NCI-H2196 treated with DMSO at 0.1 percent for 48 hours (cell line): ENCODE data around the gene ISYNA1.
A peak's percentile ranks its signal among the peaks of the same experiment; 100 is the strongest.
"Not testable (repeated sequence)": the region's sequence is repeated elsewhere in the genome, so short reads cannot be mapped to it uniquely, and the experiment has no call there.

Experiments
- DNase-seq: peaks from one replicate; lab custom pipeline; 2025; ENCODE audit not compliant: unreplicated experiment; lab: John Stamatoyannopoulos, UW

The ISYNA1 gene

GRCh38 chr19:18421371-18421959 lies 16.5 kb downstream of the ISYNA1 start:
- DNase-seq, result no peak

DNA sequence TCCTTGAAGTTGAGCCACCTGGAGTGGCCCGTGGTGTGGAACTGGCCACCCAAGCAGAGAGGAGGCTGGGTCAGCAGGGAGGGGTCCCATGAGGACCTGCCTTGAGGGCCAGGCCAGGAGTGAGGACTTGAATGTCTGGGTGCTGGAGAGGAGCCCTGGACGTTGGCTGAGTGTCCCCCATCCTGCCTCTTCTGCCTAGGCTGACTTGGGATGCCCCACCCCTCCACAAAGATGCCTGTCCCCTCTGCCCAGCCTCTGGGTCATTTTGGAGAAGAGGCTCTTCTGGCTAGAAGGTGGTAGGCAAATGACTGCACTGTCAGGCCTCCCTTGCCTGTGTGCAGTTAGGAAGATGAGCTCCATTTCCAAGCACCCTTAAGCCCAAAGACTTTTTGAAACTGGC lies 17.0 kb downstream of the ISYNA1 start:
- no peak for DNase-seq

DNA sequence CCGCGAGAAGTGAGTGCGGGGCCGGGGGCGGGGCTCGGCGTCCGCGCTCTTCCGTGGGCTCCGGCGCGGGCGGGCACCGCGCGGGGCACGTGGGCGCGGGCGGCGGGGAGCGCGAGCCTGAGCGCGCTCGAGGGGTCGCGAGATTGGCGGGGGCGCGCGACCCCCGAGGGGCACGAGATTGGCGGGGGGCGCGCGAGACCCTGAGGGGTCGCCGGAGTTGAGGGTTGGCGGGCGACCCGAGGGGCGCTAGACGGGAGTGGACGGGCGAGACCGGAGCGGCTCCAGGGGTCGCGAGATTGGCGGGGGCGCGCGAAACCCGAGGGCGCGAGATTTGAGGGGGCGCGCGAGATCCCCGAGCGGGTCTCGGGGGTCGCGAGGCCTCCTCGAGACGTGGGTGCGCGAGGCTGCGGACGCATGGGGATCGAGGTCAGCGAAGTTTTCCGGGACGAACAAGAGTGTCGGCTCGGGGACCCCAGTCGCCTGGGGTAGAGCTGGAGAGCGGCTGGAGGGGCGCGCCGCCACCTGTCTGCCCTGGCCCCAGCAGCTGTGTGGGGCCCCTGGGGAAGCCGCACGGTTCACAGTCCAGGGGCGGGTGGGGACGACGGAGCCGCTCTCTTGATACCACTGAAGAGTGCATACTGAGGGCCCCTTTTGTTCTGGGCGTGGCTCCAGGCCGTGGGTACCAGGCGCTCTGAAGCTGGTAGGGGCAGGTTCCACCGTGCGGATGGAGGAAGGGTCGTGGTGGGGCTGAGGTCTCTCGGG lies 18.1 kb downstream of the ISYNA1 start:
- no peak for DNase-seq

DNA sequence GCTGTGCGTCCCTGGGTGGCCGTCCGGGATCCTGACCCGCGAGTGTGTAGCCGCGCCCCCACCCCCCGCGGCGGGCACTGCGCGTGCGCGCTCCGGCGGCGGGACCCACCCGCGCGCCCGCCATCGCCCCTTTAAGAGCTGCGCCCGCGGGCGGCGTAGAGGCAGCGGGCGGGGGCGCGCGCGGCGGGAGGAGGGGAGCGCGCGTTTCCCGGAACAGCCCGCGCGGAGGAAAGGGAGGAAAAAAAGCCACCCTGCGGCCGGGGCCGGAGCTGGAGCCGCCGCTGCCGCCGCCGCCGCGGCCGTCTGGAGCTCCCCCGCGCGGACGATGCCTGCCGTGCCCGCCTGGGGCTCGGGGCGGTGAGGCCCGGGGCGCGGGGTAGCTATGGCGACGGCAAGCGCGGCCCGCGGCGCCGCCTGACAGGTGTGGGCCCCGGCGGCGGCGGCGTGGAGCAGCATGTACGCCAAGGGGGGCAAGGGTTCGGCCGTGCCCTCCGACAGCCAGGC lies 18.7 kb downstream of the ISYNA1 start, which contains the start of gene SSBP4:
TSS of gene SSBP4 (plus strand) at position 204 of the 504 bp plus-strand sequence. CDS start at position 455, 251 bp downstream.
- DNase-seq, result peak; percentile 60

GRCh38 chr19:18418483-18419194 lies 19.3 kb downstream of the ISYNA1 start:
- DNase-seq, result no peak

DNA sequence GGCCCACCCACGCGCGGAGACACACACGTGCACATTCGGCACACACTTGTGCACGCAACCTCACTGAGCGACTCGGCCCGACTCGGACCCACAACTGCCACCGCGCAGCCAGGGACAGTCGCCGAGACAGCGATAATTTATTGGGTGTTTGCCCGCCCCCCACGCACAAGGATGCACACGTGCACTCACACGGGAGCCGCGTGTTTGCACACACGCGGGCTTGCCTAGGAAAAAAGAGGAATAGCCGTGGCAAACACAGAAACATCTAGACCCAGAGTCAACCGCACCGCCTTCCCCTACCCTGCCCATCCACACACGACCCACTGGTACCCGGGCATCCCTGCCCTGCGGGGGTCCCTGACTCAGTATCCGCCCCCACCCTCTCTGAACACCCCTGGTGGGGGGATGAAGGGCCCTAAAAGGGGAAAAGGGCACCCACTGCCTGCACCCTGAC lies 19.9 kb downstream of the ISYNA1 start:
- DNase-seq, result no peak

GRCh38 chr19:18417250-18418028 lies 20.5 kb downstream of the ISYNA1 start:
- peak; percentile 66 for DNase-seq

GRCh38 chr19:18416778-18417249 lies 21.1 kb downstream of the ISYNA1 start:
- DNase-seq, result peak; percentile 95

GRCh38 chr19:18415178-18415867 lies 22.6 kb downstream of the ISYNA1 start:
- DNase-seq, result no peak

DNA sequence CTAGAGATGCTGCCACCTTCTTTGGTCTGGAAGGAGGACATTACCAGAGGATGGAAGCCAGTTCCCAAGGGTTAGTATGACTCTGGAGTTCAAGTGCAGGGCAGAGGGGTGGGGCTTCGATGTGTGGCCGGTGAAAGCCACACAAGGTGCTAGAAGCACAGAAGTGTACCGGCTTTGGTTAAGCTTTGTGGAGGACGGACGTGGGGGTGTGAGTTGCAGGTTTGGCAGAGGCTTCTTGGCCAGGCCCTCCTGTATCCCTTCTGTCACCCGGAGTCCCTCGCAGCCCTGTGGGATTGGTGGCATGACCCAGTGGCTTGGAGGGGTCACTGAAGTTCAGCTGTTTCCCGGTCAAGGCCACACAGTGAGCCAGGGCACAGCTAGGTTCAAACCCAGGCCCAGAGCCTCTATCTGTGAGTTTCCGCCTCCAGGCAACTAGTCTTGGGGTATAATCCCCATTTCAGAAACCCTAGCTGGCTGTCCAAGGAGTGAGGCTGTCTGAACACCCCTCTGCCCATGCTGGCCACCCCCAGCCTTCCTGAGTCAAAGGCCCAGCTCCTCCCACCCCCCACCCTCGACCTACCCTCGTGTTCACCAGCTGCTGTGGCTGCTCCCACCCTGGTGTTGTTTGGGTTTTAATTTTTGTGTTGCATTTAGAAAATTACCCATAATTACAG lies 23.3 kb downstream of the ISYNA1 start:
- no peak for DNase-seq

- no peak for DNase-seq
These were observed 25.2 kb downstream of the ISYNA1 start for GRCh38 chr19:18412610-18413239.

- no peak for DNase-seq
These were observed 29.9 kb downstream of the ISYNA1 start for GRCh38 chr19:18408053-18408476.

DNA sequence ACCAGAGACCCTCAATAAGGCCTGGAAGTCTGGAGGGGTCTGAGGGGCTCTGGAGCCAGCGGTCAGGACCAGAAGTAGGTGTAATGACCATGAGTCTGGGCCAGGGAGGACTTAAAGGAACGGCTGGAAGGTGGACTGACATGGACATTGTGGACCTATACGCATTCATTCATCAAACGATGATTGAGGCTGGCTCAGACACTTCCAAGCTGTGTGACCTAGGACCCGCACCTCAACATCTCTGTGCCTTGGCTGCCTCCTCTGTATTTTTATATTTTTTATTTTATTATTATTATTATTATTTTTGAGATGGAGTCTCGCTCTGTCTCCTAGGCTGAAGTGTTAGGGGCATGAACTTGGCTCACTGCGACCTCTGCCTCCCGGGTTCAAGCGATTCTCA lies 31.2 kb downstream of the ISYNA1 start:
- DNase-seq, result no peak

GRCh38 chr19:18405754-18406153 lies 32.2 kb downstream of the ISYNA1 start:
- DNase-seq, result not testable (repeated sequence)

DNA sequence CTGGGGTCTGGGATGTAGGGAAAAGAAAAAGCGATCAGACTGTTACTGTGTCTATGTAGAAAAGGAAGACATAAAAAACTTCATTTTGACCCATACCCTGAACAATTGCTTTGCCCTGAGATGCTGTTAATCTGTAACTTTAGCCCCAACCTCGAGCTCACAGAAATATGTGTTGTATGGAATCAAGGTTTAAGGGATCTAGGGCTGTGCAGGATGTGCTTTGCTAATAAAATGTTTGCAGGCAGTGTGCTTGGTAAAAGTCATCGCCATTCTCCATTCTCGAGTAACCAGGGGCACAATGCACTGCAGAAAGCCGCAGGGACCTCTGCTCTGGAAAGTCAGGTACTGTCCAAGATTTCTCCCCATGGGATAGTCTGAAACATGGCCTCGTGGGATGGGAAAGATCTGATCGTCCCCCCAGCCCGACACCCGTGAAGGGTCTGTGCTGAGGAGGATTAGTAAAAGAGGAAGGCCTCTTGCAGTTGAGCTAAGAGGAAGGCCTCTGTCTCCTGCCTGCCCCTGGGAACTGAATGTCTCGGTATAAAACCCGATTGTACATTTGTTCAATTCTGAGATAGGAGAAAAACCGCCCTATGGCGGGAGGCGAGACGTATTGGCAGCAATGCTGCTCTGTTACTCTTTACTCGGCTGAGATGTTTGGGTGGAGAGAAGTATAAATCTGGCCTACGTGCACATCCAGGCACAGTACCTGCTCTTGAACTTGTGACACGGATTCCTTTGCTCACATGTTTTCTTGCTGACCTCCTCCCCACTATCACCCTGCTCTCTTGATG lies 35.3 kb downstream of the ISYNA1 start:
- DNase-seq, result not testable (repeated sequence)

GRCh38 chr19:18401580-18402112 lies 36.3 kb downstream of the ISYNA1 start:
- no peak for DNase-seq

- DNase-seq, result no peak
These were observed 38.9 kb downstream of the ISYNA1 start for GRCh38 chr19:18399008-18399407.
